Upper lobe of left lung (tissue), 6 donors: Measurements from ENCODE around the gene NUTF2. TPM values are rescaled to one million over a fixed set of nuclear protein-coding genes. Genes with fewer than 3 reads are reported as not detected.

ENCODE experiments used
- ATAC-seq, 2 donors: fragments of 200-7000 bp; cut with Tn5 transposase; one replicate each; pipeline ENCODE4 v1.9.1; 2022; ENCODE audit warnings: mild to moderate bottlenecking in 2 of 2, moderate library complexity in 2 of 2; ENCODE audit not compliant: low FRiP score in 2 of 2
- DNase-seq, 2 donors: peaks; one replicate each; pipeline ENCODE4 v3.0.0-alpha.2; 2019 to 2020
- H3K27ac ChIP-seq, 4 donors: fragments of 200-600 bp; sonication (generic); one replicate each; pipeline ENCODE4 v1.5.1; 2016 to 2019
- H3K27me3 ChIP-seq, 4 donors: fragments of 200-600 bp; sonication (generic); one replicate each; pipeline ENCODE4 v1.5.1; 2017 to 2019
- H3K36me3 ChIP-seq, 4 donors: fragments of 200-600 bp; sonication (generic); one replicate each; pipeline ENCODE4 v1.5.1; 2016 to 2019
- H3K4me1 ChIP-seq, 4 donors: fragments of 200-600 bp; sonication (generic); one replicate each; pipeline ENCODE4 v1.5.1; 2018 to 2019
- H3K4me3 ChIP-seq, 4 donors: fragments of 200-600 bp; sonication (generic); one replicate each; pipeline ENCODE4 v1.5.1; 2017 to 2019; ENCODE audit warnings: mild to moderate bottlenecking in 2 of 4, moderate library complexity in 1 of 4
- H3K9me3 ChIP-seq, 4 donors: fragments of 200-600 bp; sonication (generic); one replicate each; pipeline ENCODE4 v1.5.1; 2018 to 2019
- CTCF ChIP-seq, 6 experiments: fragments of 450-650 bp in 4 of 6; fragments of 200-600 bp in 2 of 6; sonication (generic) in 2 of 6; IDR thresholded peaks; one replicate each; pipeline ENCODE4 v1.5.1; 2016 to 2019; ENCODE audit warnings: antibody characterized with exemption in 6 of 6
- EP300 ChIP-seq, 4 donors: sonication (generic); formaldehyde crosslinking; IDR thresholded peaks; one replicate each; pipeline ENCODE4 v1.5.1; 2017; ENCODE audit warnings: antibody characterized with exemption in 4 of 4, control low read depth in 2 of 4
- POLR2A ChIP-seq, 4 donors: fragments of 450-650 bp; IDR thresholded peaks; one replicate each; pipeline ENCODE4 v1.5.1; 2016 to 2017; ENCODE audit warnings: antibody characterized with exemption in 4 of 4, mild to moderate bottlenecking in 2 of 4
- POLR2AphosphoS5 ChIP-seq, 2 donors: sonication (generic); formaldehyde crosslinking; IDR thresholded peaks; one replicate each; pipeline ENCODE4 v1.5.1; 2017; ENCODE audit warnings: antibody characterized with exemption in 2 of 2
- WGBS, 2 donors: methylation state at CpG; one replicate each; pipeline ENCODE4 v1.1.5; 2017 to 2018; 5-methylcytosine and 5-hydroxymethylcytosine counted together
- small RNA-seq, 4 donors: library from RNA; depleted of rRNA; stranded (forward); fragments of <200 nt; gene quantifications; one replicate each; pipeline ENCODE3, GENCODE V24; 2016
- total RNA-seq, 6 donors: library from RNA; depleted of rRNA in 4 of 6; stranded (reverse); fragments of >200 nt in 4 of 6; gene quantifications; one replicate each; pipeline versions ENCODE4 v1.1.0 to v1.2.1, GENCODE V29; 2016 to 2021
- donor health status: DM: no; HTN: no; CAD: no; lungs with moderate emphysema.
- donor health status: DM: no; HTN: yes; CAD: no; lungs with severe emphysema.

Gene NUTF2
- total RNA-seq, 6 donors from 2014 or later: 50.2 to 203 (median 78.3) TPM

GRCh38 chr16:67919622-67920221, 73.0 kb downstream of the NUTF2 start:
- Histone ChIP-seq H3K27ac (no peak overlapping the region), H3K4me1 (peaks cover 20 to 53% (median 26%) of the 10 kb centered on the region in 4 donors), H3K9me3 (no peaks in the 10 kb centered on the region), H3K27me3 (no peaks in the 10 kb centered on the region), H3K4me3 (no peak overlapping the region), H3K36me3 (peaks cover 0 to 27% (median 4%) of the 10 kb centered on the region in 4 donors)
- WGBS, 2 donors: 90 to 95% methylated on average over 6 of the region's 6 CpGs
- peak in 1 of 2 donors; percentile 75 for ATAC-seq
- no peak for TF ChIP-seq CTCF (IDR thresholded peaks at IDR 0.05)
- TF ChIP-seq POLR2A (IDR thresholded peaks at IDR 0.05): no peak
- TF ChIP-seq EP300 (IDR thresholded peaks at IDR 0.05): no peak
- TF ChIP-seq POLR2AphosphoS5 (IDR thresholded peaks at IDR 0.05): no peak
- no peak for DNase-seq

Small RNA genes lying within 50 kb of the gene (small RNA-seq; reads per million reads assigned to genes)
- gene AC040162.2: 0 reads per million in 4 donors
- 0 to 0.43 (median 0) reads per million in 4 donors for gene NRN1L

Other genes starting within 250 kb of the NUTF2 start
- 10 to 100 TPM in 1 of 6 donors, 1 to 10 TPM in 5; 1.8 to 55.5 (median 4.0) TPM for gene CARMIL2, start 201.8 kb upstream of the NUTF2 start, total RNA-seq
- gene ACD, start 186.7 kb upstream of the NUTF2 start, total RNA-seq: 10 to 100 TPM; 15.8 to 25.1 (median 18.8) TPM
- gene PARD6A, start 186.0 kb upstream of the NUTF2 start, total RNA-seq: 1 to 10 TPM; 2.1 to 9.3 (median 6.6) TPM
- gene ENKD1, start 180.2 kb upstream of the NUTF2 start, total RNA-seq: 10 to 100 TPM; 18.2 to 50.3 (median 28.5) TPM
- 10 to 100 TPM in 1 of 6 donors, 1 to 10 TPM in 5; 1.2 to 22.0 (median 5.2) TPM for gene C16orf86, start 180.1 kb upstream of the NUTF2 start, total RNA-seq
- 10 to 100 TPM; 14.3 to 21.0 (median 17.0) TPM for gene GFOD2, start 127.6 kb upstream of the NUTF2 start, total RNA-seq
- 10 to 100 TPM in 5 of 6 donors, 1 to 10 TPM in 1; 6.5 to 50.3 (median 17.0) TPM for gene RANBP10, start 40.4 kb upstream of the NUTF2 start, total RNA-seq
- gene TSNAXIP1, start 40.0 kb upstream of the NUTF2 start, total RNA-seq: 10 to 100 TPM in 1 of 6 donors, 1 to 10 TPM in 4, under 1 TPM in 1; 0.66 to 13.1 (median 4.4) TPM
- gene THAP11, start 4.6 kb upstream of the NUTF2 start, total RNA-seq: 10 to 100 TPM; 28.3 to 66.3 (median 34.3) TPM
- gene CENPT, start 760 bp downstream of the NUTF2 start, total RNA-seq: 100 to 1,000 TPM in 1 of 6 donors, 10 to 100 TPM in 5; 30.6 to 201 (median 50.6) TPM
- 100 to 1,000 TPM in 1 of 6 donors, 10 to 100 TPM in 5; 41.6 to 101 (median 65.0) TPM for gene EDC4, start 26.1 kb downstream of the NUTF2 start, total RNA-seq
- gene NRN1L, start 38.0 kb downstream of the NUTF2 start, total RNA-seq: 1 to 10 TPM in 5 of 6 donors, not detected in 1; 1.6 to 4.2 (median 2.3) TPM
- gene PSKH1, start 46.3 kb downstream of the NUTF2 start, total RNA-seq: 10 to 100 TPM; 21.9 to 36.5 (median 31.5) TPM
- 1 to 10 TPM; 1.6 to 4.2 (median 2.4) TPM for gene CTRL, start 84.9 kb downstream of the NUTF2 start, total RNA-seq
- gene PSMB10, start 89.9 kb downstream of the NUTF2 start, total RNA-seq: 100 to 1,000 TPM in 1 of 6 donors, 10 to 100 TPM in 5; 48.2 to 106 (median 60.6) TPM
- gene LCAT, start 97.2 kb downstream of the NUTF2 start, total RNA-seq: 100 to 1,000 TPM in 1 of 6 donors, 10 to 100 TPM in 5; 21.9 to 117 (median 26.1) TPM
- gene SLC12A4, start 121.7 kb downstream of the NUTF2 start, total RNA-seq: 100 to 1,000 TPM in 3 of 6 donors, 10 to 100 TPM in 3; 54.6 to 276 (median 98.3) TPM
- 1 to 10 TPM in 1 of 6 donors, under 1 TPM in 3, not detected in 2; 0.15 to 1.0 (median 0.30) TPM for gene DPEP3, start 133.6 kb downstream of the NUTF2 start, total RNA-seq
- 10 to 100 TPM in 5 of 6 donors, 1 to 10 TPM in 1; 7.1 to 56.6 (median 23.0) TPM for gene DPEP2, start 152.6 kb downstream of the NUTF2 start, total RNA-seq
- not detected for gene DPEP2NB, start 169.0 kb downstream of the NUTF2 start, total RNA-seq
- 10 to 100 TPM in 4 of 6 donors, 1 to 10 TPM in 2; 4.4 to 13.2 (median 12.1) TPM for gene DDX28, start 176.3 kb downstream of the NUTF2 start, total RNA-seq
- 10 to 100 TPM; 12.7 to 28.3 (median 16.8) TPM for gene DUS2, start 176.4 kb downstream of the NUTF2 start, total RNA-seq
- 10 to 100 TPM; 49.1 to 95.3 (median 68.0) TPM for gene NFATC3, start 238.4 kb downstream of the NUTF2 start, total RNA-seq